Activated CD4-positive, alpha-beta memory T cell treated with anti-CD3 and anti-CD28 coated beads for 36 hours (primary cell): ENCODE results near the gene CLCN4. TPM values are rescaled to one million over a fixed set of nuclear protein-coding genes. Genes with fewer than 3 reads are reported as not detected.

Experiments used
- CTCF ChIA-PET: fragments of 350-600 bp; sonication (Branson Sonifier 250); formaldehyde crosslinking; loops from one replicate; lab custom pipeline; 2021; ENCODE audit warnings: antibody characterized with exemption, inconsistent platforms; lab: Charles Lee
- POLR2A ChIA-PET: fragments of 350-600 bp; sonication (Branson Sonifier 250); formaldehyde crosslinking; loops from one replicate; lab custom pipeline; 2021; ENCODE audit warnings: antibody characterized with exemption; lab: Charles Lee
- DNase-seq: peaks from one replicate; pipeline ENCODE4 v3.0.0-alpha.2; 2020
- H3K27ac Mint-ChIP-seq: one replicate; pipeline ENCODE4 v1.8.0; 2021; ENCODE audit warnings: mixed read lengths
- H3K27me3 Mint-ChIP-seq: one replicate; pipeline ENCODE4 v1.8.0; 2021; ENCODE audit warnings: mixed read lengths
- H3K36me3 Mint-ChIP-seq: one replicate; pipeline ENCODE4 v1.8.0; 2021; ENCODE audit warnings: mixed read lengths
- H3K4me1 Mint-ChIP-seq: one replicate; pipeline ENCODE4 v1.8.0; 2021; ENCODE audit warnings: low read depth, mixed read lengths
- H3K4me3 Mint-ChIP-seq: one replicate; pipeline ENCODE4 v1.8.0; 2021; ENCODE audit warnings: mild to moderate bottlenecking, mixed read lengths
- H3K9me3 Mint-ChIP-seq: one replicate; pipeline ENCODE4 v1.8.0; 2021; ENCODE audit warnings: mixed read lengths
- intact Hi-C: fragments of 100-400 bp; cut with micrococcal nuclease; formaldehyde crosslinking; loops from one replicate; pipeline ENCODE4 v1.15.1; 2023
- total RNA-seq, 2 experiments: library from RNA; stranded (reverse); gene quantifications; one replicate each; pipeline ENCODE4 v1.2.3, GENCODE V29; 2021

The CLCN4 gene
- total RNA-seq, 2 experiments from 2014 or later: not detected

- H3K36me3 Mint-ChIP-seq: no peaks in the 10 kb centered on the region
- peaks cover 29% of the 10 kb centered on the region for H3K27me3 Mint-ChIP-seq
- ChIA-PET POLR2A (no interaction called here), CTCF (no interaction called here)
- no peak overlapping the region for H3K4me3 Mint-ChIP-seq
- no peak overlapping the region for H3K27ac Mint-ChIP-seq
- no peaks in the 10 kb centered on the region for H3K9me3 Mint-ChIP-seq
- no peak for DNase-seq
- intact Hi-C loops: no loop called here
- peaks cover 10% of the 10 kb centered on the region for H3K4me1 Mint-ChIP-seq
Observed at GRCh38 chrX:10157543-10157942, 768 bp downstream of the CLCN4 start.

DNA sequence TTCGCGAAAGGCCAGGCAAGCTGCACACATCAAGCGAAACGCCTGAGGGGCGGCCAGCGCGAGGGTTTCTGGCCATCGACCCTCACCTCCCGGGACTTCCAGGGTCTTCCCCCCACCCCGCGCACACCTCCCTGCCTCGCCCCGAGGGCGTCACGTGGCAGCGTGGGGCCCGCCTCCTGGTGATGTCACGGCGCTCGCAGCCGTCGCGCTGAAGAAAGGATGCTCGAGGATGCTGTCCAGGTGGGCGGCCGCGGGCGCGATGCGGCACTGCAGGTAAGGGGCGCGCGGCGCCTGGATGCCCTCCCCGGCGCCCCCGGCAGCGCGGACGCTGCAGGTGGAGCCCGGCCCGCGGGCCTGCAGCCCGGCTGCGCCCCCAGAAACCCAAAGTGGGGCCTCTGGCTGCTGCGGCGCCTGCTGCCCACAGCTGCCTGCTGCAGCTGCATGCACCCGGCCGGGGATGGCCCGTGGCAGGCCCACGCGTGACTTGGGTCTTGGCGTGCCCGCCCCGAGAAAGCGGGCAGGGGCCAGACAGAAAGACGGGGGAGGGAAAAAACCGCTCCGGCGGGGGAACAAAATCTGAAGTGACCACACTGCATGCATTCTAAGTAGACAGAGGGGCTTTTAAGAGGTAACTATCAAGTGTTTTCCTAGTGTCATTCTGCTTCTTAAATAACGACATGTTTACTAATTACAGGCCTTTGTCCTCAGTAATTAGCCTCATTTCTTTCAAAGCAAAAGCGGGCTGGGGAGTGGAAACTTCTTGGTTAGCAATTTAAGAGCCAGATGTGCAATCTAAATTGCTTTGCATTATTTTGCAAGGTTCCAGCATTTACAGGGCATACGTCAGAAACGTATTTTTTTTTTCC, 1.7 kb downstream of the CLCN4 start:
- ChIA-PET POLR2A (no interaction called here), CTCF (no interaction called here)
- Mint-ChIP-seq H3K4me3 (no peak overlapping the region), H3K9me3 (no peaks in the 10 kb centered on the region), H3K36me3 (no peaks in the 10 kb centered on the region), H3K4me1 (peaks cover 10% of the 10 kb centered on the region), H3K27ac (no peak overlapping the region), H3K27me3 (peaks cover 29% of the 10 kb centered on the region)
- peak; percentile 26 for DNase-seq
- intact Hi-C loops: no loop called here

GRCh38 chrX:10159145-10159468, 2.3 kb downstream of the CLCN4 start:
- H3K36me3 Mint-ChIP-seq: no peaks in the 10 kb centered on the region
- no peak overlapping the region for H3K4me3 Mint-ChIP-seq
- CTCF ChIA-PET: no interaction called here
- H3K9me3 Mint-ChIP-seq: no peaks in the 10 kb centered on the region
- H3K4me1 Mint-ChIP-seq: peaks cover 10% of the 10 kb centered on the region
- no peak for DNase-seq
- intact Hi-C loops: no loop called here
- no peak overlapping the region for H3K27ac Mint-ChIP-seq
- H3K27me3 Mint-ChIP-seq: peaks cover 32% of the 10 kb centered on the region
- POLR2A ChIA-PET: no interaction called here

DNA sequence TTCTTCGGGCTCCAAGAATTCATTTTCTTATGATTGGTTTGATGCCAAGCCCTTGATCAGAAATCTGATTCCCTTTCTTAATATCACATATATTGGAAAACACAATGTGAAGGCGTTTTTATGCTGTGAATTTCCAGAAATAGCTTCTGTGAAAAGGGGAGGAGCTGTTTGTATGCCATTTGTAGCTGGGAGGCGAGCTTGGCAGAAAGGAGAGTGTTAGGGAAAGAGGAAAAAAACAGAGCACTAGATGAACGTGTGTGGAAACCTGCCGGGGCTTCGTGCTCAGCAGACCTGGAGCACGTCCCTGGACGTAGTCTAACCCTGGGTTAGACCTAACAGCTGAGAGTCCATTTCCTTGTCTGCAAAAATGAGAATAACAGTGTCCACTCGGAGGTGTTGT, 3.4 kb downstream of the CLCN4 start:
- no peak for DNase-seq
- H3K27ac Mint-ChIP-seq: no peak overlapping the region
- H3K4me3 Mint-ChIP-seq: no peak overlapping the region
- no peaks in the 10 kb centered on the region for H3K36me3 Mint-ChIP-seq
- no peaks in the 10 kb centered on the region for H3K9me3 Mint-ChIP-seq
- peaks cover 32% of the 10 kb centered on the region for H3K27me3 Mint-ChIP-seq
- ChIA-PET CTCF (no interaction called here), POLR2A (no interaction called here)
- H3K4me1 Mint-ChIP-seq: peaks cover 10% of the 10 kb centered on the region
- intact Hi-C loops: no loop called here

DNA sequence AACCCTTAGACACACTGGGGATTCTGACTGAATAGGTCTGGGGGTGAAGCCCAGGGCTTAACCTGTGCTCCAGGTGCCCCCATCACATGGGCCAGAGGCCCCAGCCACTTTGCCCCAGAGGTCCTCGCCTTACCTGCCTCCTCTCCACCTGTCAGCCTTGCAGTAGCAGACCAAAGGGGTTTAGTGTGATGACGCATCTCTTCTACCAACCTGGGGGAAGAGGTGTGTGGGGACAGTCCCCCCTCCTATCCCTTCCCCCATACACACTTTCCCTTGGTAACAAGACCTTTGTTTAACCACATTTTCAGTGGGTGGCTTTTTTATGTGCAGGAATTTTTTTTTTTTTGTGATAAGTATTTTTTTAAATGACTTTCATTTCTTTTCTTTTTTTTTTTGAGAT, 6.3 kb downstream of the CLCN4 start:
- H3K9me3 Mint-ChIP-seq: no peaks in the 10 kb centered on the region
- POLR2A ChIA-PET: no interaction called here
- intact Hi-C loops: no loop called here

GRCh38 chrX:10164879-10165278, 8.1 kb downstream of the CLCN4 start:
- ChIA-PET POLR2A (no interaction called here), CTCF (no interaction called here)
- H3K9me3 Mint-ChIP-seq: no peaks in the 10 kb centered on the region
- H3K4me3 Mint-ChIP-seq: no peak overlapping the region
- peaks cover 21% of the 10 kb centered on the region for H3K27me3 Mint-ChIP-seq
- H3K36me3 Mint-ChIP-seq: no peaks in the 10 kb centered on the region
- DNase-seq: no peak
- no peak overlapping the region for H3K27ac Mint-ChIP-seq
- H3K4me1 Mint-ChIP-seq: peaks cover 14% of the 10 kb centered on the region
- intact Hi-C loops: no loop called here

More for the DNA sequence above, 6.3 kb downstream of the CLCN4 start:
- peaks cover 27% of the 10 kb centered on the region for H3K27me3 Mint-ChIP-seq
- no peak overlapping the region for H3K27ac Mint-ChIP-seq
- CTCF ChIA-PET: no interaction called here
- peaks cover 20% of the 10 kb centered on the region for H3K4me1 Mint-ChIP-seq
- no peaks in the 10 kb centered on the region for H3K36me3 Mint-ChIP-seq
- DNase-seq: no peak
- no peak overlapping the region for H3K4me3 Mint-ChIP-seq

DNA sequence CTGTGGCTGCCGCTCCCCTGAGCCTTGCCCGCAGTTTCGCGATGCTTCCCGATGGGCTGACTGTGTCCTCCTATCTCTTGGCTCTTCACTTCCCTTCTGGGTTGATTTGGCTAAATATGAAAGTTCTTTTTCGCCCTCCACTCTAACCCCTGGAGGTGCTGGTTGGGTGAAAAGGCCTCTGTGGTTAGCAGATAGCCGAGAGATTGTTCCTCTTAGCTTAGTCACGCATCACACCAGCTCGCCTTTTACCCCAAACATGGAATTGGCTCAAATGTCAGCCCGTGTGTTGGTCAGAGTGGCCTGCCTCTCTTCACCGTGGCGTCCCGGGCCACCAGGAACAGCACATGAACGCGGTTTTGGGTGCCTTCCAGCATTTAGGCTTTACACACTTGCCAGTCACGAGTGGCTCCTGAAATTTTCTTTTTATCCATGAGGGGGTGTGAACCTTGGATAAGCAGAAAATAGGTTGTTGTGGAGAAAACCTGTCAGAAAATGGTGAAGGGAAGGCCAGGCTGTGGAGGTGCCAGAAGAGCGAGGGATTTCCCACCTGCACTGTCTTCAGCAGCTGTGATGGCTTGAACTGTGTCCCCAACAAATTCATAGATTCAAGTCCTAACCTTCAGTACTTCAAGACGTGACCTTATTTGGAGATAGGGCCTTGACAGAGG, 8.9 kb downstream of the CLCN4 start:
- ChIA-PET CTCF (no interaction called here), POLR2A (no interaction called here)
- intact Hi-C loops: no loop called here
- Mint-ChIP-seq H3K4me3 (no peak overlapping the region), H3K27me3 (peaks cover 13% of the 10 kb centered on the region), H3K36me3 (no peaks in the 10 kb centered on the region), H3K9me3 (no peaks in the 10 kb centered on the region), H3K27ac (no peak overlapping the region), H3K4me1 (peaks cover 14% of the 10 kb centered on the region)
- DNase-seq: no peak

DNA sequence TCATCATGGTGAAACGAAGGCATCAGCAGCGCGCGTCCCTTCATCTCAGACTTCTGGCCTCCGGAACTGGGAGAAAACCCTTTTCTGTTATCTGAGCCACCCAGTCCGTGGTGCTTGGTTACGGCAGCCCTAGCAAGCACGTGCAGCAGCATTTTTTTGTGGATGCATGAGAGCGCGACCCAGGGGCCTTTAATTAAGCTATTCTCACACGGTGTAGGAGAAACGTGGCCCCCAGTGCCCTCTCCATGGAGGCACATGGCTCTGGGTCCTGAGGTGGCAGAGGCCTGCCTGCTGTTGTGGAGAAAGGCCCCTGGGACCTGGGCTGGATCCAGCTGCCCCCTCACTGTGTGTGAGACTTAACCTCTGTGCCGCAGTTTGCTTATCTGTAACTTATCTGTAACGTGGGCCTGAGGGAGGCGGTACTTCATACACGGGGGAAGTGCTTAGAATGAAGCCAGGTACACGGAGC, 9.5 kb downstream of the CLCN4 start:
- DNase-seq: no peak
- intact Hi-C loops: no loop called here
- no peak overlapping the region for H3K4me3 Mint-ChIP-seq
- H3K27me3 Mint-ChIP-seq: peaks cover 7% of the 10 kb centered on the region
- no peak overlapping the region for H3K27ac Mint-ChIP-seq
- CTCF ChIA-PET: no interaction called here
- H3K36me3 Mint-ChIP-seq: no peaks in the 10 kb centered on the region
- no peaks in the 10 kb centered on the region for H3K9me3 Mint-ChIP-seq
- POLR2A ChIA-PET: no interaction called here
- H3K4me1 Mint-ChIP-seq: peaks cover 14% of the 10 kb centered on the region

GRCh38 chrX:10166731-10167151, 10.0 kb downstream of the CLCN4 start:
- ChIA-PET POLR2A (no interaction called here), CTCF (no interaction called here)
- peak; percentile 51 for DNase-seq
- H3K4me1 Mint-ChIP-seq: peaks cover 14% of the 10 kb centered on the region
- H3K27me3 Mint-ChIP-seq: peaks cover 7% of the 10 kb centered on the region
- H3K4me3 Mint-ChIP-seq: no peak overlapping the region
- no peak overlapping the region for H3K27ac Mint-ChIP-seq
- intact Hi-C loops: no loop called here
- no peaks in the 10 kb centered on the region for H3K36me3 Mint-ChIP-seq
- H3K9me3 Mint-ChIP-seq: no peaks in the 10 kb centered on the region

DNA sequence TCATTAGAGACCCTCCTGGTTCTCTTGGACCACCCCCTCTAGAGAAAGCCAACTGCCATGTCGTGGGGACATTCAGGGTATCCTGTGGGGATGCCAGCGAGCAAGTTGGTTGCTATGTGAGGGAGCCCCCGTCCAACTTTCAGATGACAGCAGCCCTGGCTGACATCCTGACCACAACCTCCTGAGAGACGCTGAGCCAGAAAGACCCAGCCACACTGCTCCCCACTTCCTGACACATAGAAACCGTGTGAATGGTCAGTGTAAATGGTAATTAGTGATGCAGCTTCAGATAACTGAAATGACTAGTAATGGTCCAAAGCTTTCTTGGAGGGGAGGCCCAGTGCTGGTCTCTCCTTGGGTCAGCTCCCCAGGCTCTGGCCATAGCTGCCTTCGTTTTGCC, 10.8 kb downstream of the CLCN4 start:
- Mint-ChIP-seq H3K27me3 (peaks cover 7% of the 10 kb centered on the region), H3K4me1 (peaks cover 14% of the 10 kb centered on the region), H3K9me3 (no peaks in the 10 kb centered on the region), H3K4me3 (no peak overlapping the region), H3K36me3 (no peaks in the 10 kb centered on the region), H3K27ac (no peak overlapping the region)
- DNase-seq: no peak
- ChIA-PET POLR2A (no interaction called here), CTCF (no interaction called here)
- intact Hi-C loops: no loop called here

DNA sequence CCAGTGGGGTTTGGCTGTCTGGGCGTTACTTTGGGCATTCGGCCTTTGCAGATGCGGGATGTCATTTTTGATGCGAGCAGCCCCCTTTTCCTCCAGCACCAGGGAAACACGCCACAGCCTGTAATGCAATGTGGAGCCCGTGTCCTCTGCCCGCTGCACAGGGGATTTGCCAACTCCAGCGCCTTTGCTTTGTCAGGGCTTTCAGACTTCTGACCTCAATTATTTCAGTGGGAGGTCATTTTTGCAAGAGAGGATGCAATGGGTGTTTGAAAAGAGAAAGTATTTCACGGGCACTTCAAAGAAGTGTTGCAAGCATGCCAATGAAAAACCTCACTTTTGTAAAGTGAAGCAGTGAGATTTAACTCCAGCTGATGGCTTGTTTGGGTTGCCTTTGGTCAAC, 11.5 kb downstream of the CLCN4 start:
- POLR2A ChIA-PET: interaction anchor here (0.6 kb wide), 1 partner anchor 302 kb away, joined by 4 read pairs; no protein-coding TSS in a partner anchor
- CTCF ChIA-PET: no interaction called here
- DNase-seq: no peak
- peaks cover 7% of the 10 kb centered on the region for H3K27me3 Mint-ChIP-seq
- H3K4me1 Mint-ChIP-seq: peaks cover 14% of the 10 kb centered on the region
- intact Hi-C loops: no loop called here
- H3K4me3 Mint-ChIP-seq: no peak overlapping the region
- H3K9me3 Mint-ChIP-seq: no peaks in the 10 kb centered on the region
- no peaks in the 10 kb centered on the region for H3K36me3 Mint-ChIP-seq
- no peak overlapping the region for H3K27ac Mint-ChIP-seq

- DNase-seq: no peak
- intact Hi-C loops: no loop called here
- peaks cover 14% of the 10 kb centered on the region for H3K4me1 Mint-ChIP-seq
- no peak overlapping the region for H3K27ac Mint-ChIP-seq
- H3K9me3 Mint-ChIP-seq: no peaks in the 10 kb centered on the region
- ChIA-PET POLR2A (no interaction called here), CTCF (no interaction called here)
- H3K27me3 Mint-ChIP-seq: peaks cover 3% of the 10 kb centered on the region
- H3K4me3 Mint-ChIP-seq: no peak overlapping the region
- H3K36me3 Mint-ChIP-seq: no peaks in the 10 kb centered on the region
Observed at GRCh38 chrX:10169175-10169574, 12.4 kb downstream of the CLCN4 start.
